Hepatic stellate cell (primary cell): ENCODE measurements around the gene KLC1.
"Not testable (repeated sequence)": the region's sequence is repeated elsewhere in the genome, so short reads cannot be mapped to it uniquely, and the experiment has no call there.

ENCODE experiments used
- DNase-seq: peaks from one replicate; pipeline ENCODE4 v3.0.0; 2011; ENCODE audit warnings: low spot score

KLC1 gene

GRCh38 chr14:103625356-103626095 lies 3.5 kb upstream of the KLC1 start:
- no peak for DNase-seq

- DNase-seq: no peak
Measured at GRCh38 chr14:103626146-103626850, 2.7 kb upstream of the KLC1 start.

- DNase-seq: no peak
Measured at GRCh38 chr14:103627073-103628025, 1.7 kb upstream of the KLC1 start.

DNA sequence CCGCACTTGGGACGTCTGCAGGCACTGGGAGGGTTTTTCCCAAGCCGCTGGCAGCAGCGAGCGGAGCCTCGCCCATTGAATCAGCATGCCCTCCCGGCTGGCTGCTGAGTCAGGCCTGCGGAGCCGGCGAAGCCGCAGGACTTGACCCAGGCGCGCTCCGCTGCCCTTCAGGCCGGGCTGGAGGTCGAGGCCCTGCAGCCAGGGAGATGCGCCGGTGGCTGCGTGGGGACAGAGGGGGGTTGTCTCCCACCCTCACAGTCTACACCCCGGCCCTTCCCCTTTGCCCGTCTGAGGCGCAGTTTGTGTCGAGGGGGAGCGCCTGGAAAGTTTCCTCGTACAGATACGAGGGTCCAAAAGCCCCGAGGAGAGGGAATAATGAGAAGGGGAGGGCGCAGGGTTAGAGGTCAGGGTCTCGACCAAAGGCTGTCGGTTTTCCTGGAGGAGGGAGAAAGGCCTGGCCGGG lies 759 bp upstream of the KLC1 start:
- peak; percentile 80 for DNase-seq

DNA sequence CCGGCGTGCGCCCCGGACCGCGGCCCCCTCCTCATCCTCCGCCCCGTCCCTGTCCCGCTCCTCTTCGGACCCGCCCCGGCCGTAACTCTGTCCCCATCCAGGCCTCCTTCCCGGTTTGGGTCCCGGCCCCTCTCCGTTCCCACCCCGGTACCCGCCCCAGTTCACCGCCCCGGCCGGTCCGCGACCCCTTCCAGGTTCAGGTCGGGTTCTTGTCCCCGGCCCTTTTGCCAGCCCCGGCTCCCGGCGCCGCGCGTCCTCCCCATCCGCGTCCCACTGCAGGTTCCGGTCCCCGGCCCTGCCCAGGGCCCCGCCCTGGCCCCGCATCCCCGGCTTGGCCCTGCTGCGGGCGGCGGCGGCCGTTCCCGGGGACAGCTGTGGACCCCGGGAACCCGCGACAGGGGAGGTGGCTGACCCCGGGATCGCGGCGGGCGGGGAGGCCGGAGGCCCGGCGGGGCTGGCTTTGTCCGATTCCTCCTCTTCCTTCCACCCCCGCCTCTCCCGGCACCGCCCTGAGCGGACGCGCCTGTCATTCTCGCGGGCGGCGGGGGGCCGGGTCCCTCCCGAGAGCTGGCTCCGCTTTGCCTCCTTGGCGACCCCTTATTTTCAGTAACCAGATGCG lies 601 bp downstream of the KLC1 start:
- DNase-seq: peak; percentile 62

GRCh38 chr14:103630364-103631108 lies 1.5 kb downstream of the KLC1 start:
- DNase-seq: no peak

DNA sequence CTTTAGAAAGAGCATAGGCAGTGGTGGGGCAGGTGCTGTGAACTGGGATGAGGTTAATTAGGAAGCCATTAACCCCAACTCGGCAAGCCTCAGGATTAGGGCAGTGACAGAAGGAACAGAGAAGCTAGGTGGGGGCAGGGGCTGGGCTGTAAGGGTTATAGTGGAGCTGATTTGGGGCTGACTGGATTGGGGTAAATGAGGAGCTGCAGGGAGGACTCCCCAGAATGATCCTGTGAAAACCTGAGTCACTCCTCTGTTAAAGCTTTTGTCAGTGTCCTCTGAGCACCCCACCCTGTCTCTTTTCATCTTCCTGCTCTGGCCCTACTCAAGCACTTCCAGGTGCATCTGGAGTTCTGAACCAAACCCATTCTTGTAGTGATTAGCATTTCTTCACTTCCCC lies 4.4 kb downstream of the KLC1 start:
- DNase-seq: no peak

- no peak for DNase-seq
Measured at GRCh38 chr14:103634156-103634555, 5.1 kb downstream of the KLC1 start.

- DNase-seq: no peak
Measured at GRCh38 chr14:103638594-103638993, 9.6 kb downstream of the KLC1 start.

- peak; percentile 62 for DNase-seq
Measured at GRCh38 chr14:103641161-103641560, 12.2 kb downstream of the KLC1 start.

DNA sequence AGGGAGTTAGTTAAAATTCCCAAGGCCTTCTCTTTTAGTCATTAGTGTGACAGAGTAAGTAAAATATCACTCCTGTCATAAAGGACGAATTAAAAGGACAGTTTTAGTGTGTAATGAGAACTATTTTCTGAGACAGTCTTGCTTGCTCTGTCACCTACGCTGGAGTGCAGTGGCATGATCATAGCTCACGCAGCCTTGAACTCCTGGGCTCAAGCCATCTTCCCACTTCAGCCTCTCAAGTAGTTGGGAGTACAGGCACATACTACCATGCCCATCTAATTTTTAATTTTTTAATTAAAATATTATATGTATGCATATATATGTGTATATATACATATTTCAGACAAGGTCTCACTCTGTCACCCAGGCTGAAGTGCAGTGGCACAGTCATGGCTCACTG lies 17.2 kb downstream of the KLC1 start:
- DNase-seq: no peak

DNA sequence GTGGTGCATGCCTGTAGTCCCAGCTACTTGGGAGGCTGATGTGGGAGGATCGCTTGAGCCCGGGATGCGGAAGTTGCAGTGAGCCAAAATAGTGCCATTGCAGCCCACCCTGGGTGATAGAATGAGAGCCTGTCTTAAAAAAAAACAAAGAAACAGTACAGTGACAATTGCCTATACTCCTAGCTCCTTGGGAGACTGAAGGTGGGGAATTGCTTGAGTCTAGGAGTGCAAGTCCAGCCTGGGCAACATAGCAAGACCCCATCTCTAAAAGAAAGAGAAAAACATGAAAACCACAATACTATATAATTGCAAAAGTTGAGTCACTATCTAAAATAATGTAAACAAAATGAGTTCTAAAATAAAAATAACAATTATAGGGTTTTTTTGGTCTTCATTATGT lies 20.0 kb downstream of the KLC1 start:
- DNase-seq: no peak

DNA sequence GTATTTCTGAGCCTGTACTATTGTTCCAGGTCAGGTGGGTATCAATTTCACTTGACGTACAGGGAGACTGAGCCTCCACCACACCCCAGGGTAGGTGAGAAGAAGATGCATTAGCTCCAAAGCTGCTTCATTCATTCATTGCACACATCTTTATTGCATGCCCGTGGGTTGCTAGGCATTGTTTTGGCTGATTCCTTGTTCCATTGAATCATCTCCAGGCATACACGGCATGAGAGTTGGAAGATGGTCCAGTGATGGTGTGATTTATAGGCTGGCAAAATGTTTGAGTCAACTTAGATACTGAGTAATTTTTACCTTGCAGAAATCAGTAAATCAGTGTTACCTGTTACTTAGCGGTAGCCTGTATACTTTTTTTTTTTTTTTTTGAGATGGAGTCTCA lies 21.2 kb downstream of the KLC1 start:
- DNase-seq: no peak

DNA sequence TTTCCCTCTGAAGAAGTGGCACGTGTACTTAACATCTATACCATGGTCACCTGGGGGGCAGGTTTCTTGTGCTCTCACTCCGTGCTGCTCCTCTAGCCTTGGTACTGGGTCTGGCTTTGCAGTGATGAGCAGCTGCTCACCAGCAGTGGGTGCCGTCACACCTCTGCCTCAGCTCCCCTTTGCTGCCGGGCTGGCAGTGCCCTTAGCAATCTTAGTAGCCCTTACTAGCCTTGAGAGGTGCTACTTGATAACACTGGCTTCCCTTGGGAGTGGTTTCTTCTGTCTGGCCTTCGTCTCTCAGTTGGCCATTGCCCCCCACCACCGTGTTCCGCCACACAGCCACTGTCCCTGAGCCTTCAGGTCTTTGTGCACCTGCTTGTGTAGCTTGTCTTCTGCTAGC lies 22.6 kb downstream of the KLC1 start:
- DNase-seq: no peak

DNA sequence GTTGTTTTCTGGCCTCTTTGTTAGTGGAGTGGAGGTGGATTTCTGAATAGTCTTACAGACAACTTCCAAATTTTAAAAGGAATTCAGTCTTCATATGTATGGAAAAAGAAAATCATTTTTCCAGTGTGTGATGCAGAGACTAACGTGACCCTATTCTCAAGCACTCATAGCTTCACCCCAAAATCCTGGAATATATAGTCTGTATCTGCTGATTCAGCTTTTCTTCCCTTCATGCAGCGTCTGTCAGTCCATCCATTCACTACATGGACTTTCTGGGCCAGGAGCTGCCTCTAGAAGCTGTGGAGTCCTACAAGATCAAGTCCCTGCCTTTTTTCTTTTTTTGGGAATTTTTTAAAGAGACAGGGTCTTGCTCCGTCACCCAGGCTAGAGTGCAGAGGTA lies 23.8 kb downstream of the KLC1 start:
- DNase-seq: no peak

DNA sequence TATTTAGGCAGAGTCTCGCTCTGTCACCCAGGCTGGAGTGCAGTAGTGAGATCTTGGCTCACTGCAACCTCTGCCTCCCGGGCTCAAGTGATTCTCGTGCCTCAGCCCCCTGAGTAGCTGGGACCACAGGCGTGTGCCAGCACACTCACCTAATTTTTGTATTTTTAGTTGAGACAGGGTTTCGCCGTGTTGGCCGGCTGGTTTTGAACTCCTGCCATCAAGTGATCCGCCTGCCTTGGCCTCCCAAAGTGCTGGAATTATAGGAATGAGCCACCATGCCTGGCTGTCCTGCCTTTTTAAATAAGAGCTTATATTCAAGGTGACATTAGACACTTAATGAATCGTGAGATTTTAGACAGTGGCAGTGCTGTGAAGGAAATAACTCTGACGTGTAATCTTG lies 24.3 kb downstream of the KLC1 start:
- not testable (repeated sequence) for DNase-seq

DNA sequence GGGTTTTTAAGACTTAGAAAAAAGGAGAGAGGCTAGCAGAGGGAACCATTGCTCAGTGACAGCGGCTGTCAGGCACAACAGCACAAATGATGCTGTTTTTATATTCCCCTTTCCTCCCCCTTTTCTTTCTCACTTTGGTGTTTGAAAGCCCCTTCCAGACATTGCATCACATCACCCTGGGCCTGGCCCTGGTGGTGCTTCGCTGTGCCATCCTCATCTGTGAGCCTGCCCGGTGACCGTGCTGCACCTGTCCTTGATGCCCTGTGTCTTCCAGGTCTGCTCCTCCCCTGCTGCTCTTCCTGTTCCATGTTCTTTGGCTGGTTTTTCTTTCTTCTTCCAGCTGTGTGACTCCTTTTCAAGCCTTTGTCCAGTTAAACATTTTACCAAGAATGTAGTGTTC lies 24.8 kb downstream of the KLC1 start:
- DNase-seq: no peak

DNA sequence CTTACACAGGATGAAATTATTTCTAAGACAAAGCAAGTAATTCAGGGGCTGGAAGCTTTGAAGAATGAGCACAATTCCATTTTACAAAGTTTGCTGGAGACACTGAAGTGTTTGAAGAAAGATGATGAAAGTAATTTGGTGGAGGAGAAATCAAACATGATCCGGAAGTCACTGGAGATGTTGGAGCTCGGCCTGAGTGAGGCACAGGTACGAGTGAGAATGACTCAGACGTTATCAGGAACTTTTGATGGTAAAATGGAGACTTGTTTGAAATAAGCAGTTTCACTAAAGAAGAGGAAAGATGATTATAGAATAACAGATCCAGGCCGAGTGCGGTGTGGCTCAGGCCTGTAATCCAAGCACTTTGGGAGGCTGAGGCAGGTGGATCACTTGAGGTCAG lies 25.6 kb downstream of the KLC1 start:
- DNase-seq: no peak

- no peak for DNase-seq
Measured at GRCh38 chr14:103656031-103656755, 27.2 kb downstream of the KLC1 start.

DNA sequence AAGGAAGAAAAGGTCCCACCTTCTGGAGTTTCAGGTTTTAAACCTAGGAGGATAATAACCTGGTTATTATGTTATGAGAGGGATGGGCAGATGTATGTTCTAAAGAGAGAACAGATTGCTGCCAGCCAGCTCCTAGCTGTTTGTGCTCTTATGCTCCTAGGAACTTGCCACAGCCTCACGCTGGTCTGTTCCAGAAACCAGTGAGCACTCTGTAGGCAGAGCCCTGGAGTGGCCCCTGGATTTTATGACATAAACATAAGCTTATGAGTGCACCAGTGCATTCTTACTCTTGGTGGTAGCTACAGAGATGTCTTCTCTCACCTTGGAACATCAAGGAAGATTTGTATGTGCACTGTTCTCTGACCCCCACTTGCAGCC lies 27.7 kb downstream of the KLC1 start:
- DNase-seq: no peak

- DNase-seq: peak; percentile 92
Measured at GRCh38 chr14:103657471-103657870, 28.5 kb downstream of the KLC1 start.
